ENCODE results near the gene TNS4.

DNA sequence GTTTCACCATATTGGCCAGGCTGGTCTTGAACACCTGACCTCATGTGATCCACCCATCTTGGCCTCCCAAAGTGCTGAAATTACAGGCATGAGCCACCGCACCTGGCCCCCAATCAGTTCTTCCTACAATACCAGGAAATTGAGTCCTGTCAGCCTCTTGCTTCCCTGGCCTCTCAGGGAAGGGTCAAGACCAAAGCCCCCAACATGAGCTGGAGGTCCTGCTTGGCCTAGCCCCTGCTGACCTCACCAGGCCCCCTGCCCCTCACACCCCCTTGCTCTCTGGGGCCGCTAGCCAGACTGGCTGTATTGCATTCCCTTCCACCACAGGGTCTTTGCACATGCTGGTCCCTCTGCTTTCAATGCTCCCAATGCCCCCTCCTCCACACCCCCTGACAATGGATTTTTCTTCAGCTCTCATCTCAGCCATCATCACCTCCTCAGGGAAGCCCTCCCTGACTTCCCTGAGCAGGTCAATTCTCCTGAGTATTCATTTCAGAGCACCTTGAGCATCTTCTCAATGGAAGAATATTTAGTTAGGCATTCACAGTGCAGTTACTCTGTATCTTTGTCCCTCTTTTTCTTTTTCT lies 34.0 kb downstream of the TNS4 start:
- TF ChIP-seq, protein P1, sequence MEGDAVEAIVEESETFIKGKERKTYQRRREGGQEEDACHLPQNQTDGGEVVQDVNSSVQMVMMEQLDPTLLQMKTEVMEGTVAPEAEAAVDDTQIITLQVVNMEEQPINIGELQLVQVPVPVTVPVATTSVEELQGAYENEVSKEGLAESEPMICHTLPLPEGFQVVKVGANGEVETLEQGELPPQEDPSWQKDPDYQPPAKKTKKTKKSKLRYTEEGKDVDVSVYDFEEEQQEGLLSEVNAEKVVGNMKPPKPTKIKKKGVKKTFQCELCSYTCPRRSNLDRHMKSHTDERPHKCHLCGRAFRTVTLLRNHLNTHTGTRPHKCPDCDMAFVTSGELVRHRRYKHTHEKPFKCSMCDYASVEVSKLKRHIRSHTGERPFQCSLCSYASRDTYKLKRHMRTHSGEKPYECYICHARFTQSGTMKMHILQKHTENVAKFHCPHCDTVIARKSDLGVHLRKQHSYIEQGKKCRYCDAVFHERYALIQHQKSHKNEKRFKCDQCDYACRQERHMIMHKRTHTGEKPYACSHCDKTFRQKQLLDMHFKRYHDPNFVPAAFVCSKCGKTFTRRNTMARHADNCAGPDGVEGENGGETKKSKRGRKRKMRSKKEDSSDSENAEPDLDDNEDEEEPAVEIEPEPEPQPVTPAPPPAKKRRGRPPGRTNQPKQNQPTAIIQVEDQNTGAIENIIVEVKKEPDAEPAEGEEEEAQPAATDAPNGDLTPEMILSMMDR (IDR thresholded peaks at IDR 0.05; ENCODE audit: insufficient read depth, low read depth, low read length): no peak
- no peak for TF ChIP-seq EZH2 (IDR thresholded peaks at IDR 0.05; ENCODE audit: insufficient read depth, low read length)

All from astrocyte (in vitro differentiated cells and primary cell).